Stimulated activated CD8-positive, alpha-beta memory T cell treated with anti-CD3 and anti-CD28 coated beads, Interleukin-4, amount 100 ng/mL, for 4 hours (primary cell): ENCODE results near the gene PDIA6.
"Not testable (repeated sequence)": the region's sequence is repeated elsewhere in the genome, so short reads cannot be mapped to it uniquely, and the experiment has no call there.

ENCODE experiments used
- DNase-seq, 2 donors: peaks; one replicate each; pipeline ENCODE4 v3.0.0-alpha.2; 2020; ENCODE audit warnings: low read depth in 2 of 2, low spot score in 1 of 2

The PDIA6 gene

GRCh38 chr2:10781746-10782145, 30.8 kb downstream of the PDIA6 start:
- no peak for DNase-seq

- DNase-seq = not testable (repeated sequence)
These were observed 31.8 kb downstream of the PDIA6 start for GRCh38 chr2:10780821-10781220.

GRCh38 chr2:10780491-10780820, 32.1 kb downstream of the PDIA6 start:
- no peak for DNase-seq

- DNase-seq = no peak
These were observed 32.7 kb downstream of the PDIA6 start for GRCh38 chr2:10779776-10780490.

GRCh38 chr2:10778724-10779115, 33.9 kb downstream of the PDIA6 start:
- no peak for DNase-seq

- DNase-seq = no peak
These were observed 34.5 kb downstream of the PDIA6 start for GRCh38 chr2:10777842-10778723.

- no peak for DNase-seq
These were observed 35.3 kb downstream of the PDIA6 start for GRCh38 chr2:10777111-10777841.

- no peak for DNase-seq
These were observed 36.2 kb downstream of the PDIA6 start for GRCh38 chr2:10776231-10776977.

GRCh38 chr2:10775831-10776230, 36.8 kb downstream of the PDIA6 start:
- DNase-seq = no peak

- DNase-seq = no peak
These were observed 37.4 kb downstream of the PDIA6 start for GRCh38 chr2:10775021-10775780.

GRCh38 chr2:10774394-10774793, 38.2 kb downstream of the PDIA6 start:
- no peak for DNase-seq

- DNase-seq = no peak
These were observed 38.7 kb downstream of the PDIA6 start for GRCh38 chr2:10773821-10774341.

GRCh38 chr2:10772868-10773215, 39.7 kb downstream of the PDIA6 start:
- no peak for DNase-seq

- DNase-seq = no peak
These were observed 40.3 kb downstream of the PDIA6 start for GRCh38 chr2:10772201-10772867.

GRCh38 chr2:10771786-10772185, 40.8 kb downstream of the PDIA6 start:
- DNase-seq = no peak

- DNase-seq = no peak
These were observed 41.4 kb downstream of the PDIA6 start for GRCh38 chr2:10770956-10771750.

- DNase-seq = no peak
These were observed 44.5 kb downstream of the PDIA6 start for GRCh38 chr2:10768063-10768507.

- DNase-seq = no peak
These were observed 46.7 kb downstream of the PDIA6 start for GRCh38 chr2:10765914-10766313.

GRCh38 chr2:10765461-10765860, 47.1 kb downstream of the PDIA6 start:
- no peak for DNase-seq
